Suprapubic skin (tissue), 4 donors: ENCODE measurements around the gene ADGRF3. TPM values are rescaled to one million over a fixed set of nuclear protein-coding genes. Genes with fewer than 3 reads are reported as not detected.
"Not testable (repeated sequence)": the region's sequence is repeated elsewhere in the genome, so short reads cannot be mapped to it uniquely, and the experiment has no call there.

Source experiments
- DNase-seq, 2 donors: peaks; one replicate each; pipeline ENCODE4 v3.0.0-alpha.2; 2019; ENCODE audit warnings: low spot score in 2 of 2
- H3K27ac ChIP-seq: fragments of 200-600 bp; sonication (generic); one replicate; pipeline ENCODE4 v1.5.1; 2019
- H3K27me3 ChIP-seq: fragments of 200-600 bp; sonication (generic); one replicate; pipeline ENCODE4 v1.5.1; 2019
- H3K36me3 ChIP-seq: fragments of 200-600 bp; sonication (generic); one replicate; pipeline ENCODE4 v1.5.1; 2019
- H3K4me1 ChIP-seq: fragments of 200-600 bp; sonication (generic); one replicate; pipeline ENCODE4 v1.5.1; 2019
- H3K4me3 ChIP-seq: fragments of 200-600 bp; sonication (generic); one replicate; pipeline ENCODE4 v1.5.1; 2019; ENCODE audit warnings: mild to moderate bottlenecking
- H3K9me3 ChIP-seq: fragments of 200-600 bp; sonication (generic); one replicate; pipeline ENCODE4 v1.5.1; 2019
- EP300 ChIP-seq: sonication (generic); formaldehyde crosslinking; IDR thresholded peaks from one replicate; pipeline ENCODE4 v1.6.1; 2017; ENCODE audit warnings: antibody characterized with exemption
- POLR2A ChIP-seq, 2 donors: fragments of 450-650 bp; IDR thresholded peaks; one replicate each; pipeline ENCODE4 v1.6.1; 2017; ENCODE audit warnings: antibody characterized with exemption in 2 of 2, mild to moderate bottlenecking in 2 of 2, moderate library complexity in 2 of 2
- POLR2AphosphoS5 ChIP-seq, 3 donors: sonication (generic); formaldehyde crosslinking; IDR thresholded peaks; one replicate each; pipeline ENCODE4 v1.6.1; 2017; ENCODE audit warnings: antibody characterized with exemption in 3 of 3
- WGBS: methylation state at CpG from one replicate; pipeline ENCODE4 v1.1.5; 2018; 5-methylcytosine and 5-hydroxymethylcytosine counted together
- total RNA-seq, 4 donors: library from RNA; depleted of rRNA; stranded (reverse); fragments of >200 nt; gene quantifications; one replicate each; pipeline ENCODE4 v1.1.0, GENCODE V29; 2016
- TF ChIP-seq, protein P1 (sequence below), 2 donors: fragments of 200-600 bp in 1 of 2; fragments of 450-650 bp in 1 of 2; sonication (generic) in 1 of 2; IDR thresholded peaks; one replicate each; pipeline ENCODE4 v1.5.1; 2016 to 2019; ENCODE audit warnings: antibody characterized with exemption in 2 of 2, mild to moderate bottlenecking in 1 of 2, moderate library complexity in 1 of 2

Gene ADGRF3
- total RNA-seq, 4 donors from 2014 or later, result 0.19 to 0.48 (median 0.21) TPM; not detected in 1

DNA sequence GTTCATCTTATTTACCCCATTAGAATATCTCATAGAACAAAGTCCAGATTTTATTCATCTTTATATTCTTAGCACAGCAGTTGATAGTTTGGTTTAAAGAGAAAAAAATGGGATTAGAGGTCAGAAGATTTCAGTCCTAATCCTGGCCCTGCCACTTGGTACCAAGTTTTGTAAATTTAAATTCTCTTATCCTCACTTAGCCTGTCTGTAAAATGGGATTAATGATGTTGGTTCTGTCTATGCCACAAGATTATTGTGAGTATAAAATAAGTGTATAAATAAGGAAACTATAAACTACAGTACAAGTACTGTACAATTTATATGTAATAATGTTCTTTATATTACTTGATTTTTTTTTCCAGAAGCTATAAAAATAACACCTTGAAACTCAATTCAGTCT, 38.0 kb upstream of the ADGRF3 start:
- no peak for DNase-seq
- H3K4me3 ChIP-seq, result no peak overlapping the region
- no peaks in the 10 kb centered on the region for H3K27me3 ChIP-seq
- H3K4me1 ChIP-seq, result peaks cover 2% of the 10 kb centered on the region
- H3K27ac ChIP-seq, result no peak overlapping the region
- H3K36me3 ChIP-seq, result peaks cover 36% of the 10 kb centered on the region
- TF ChIP-seq, protein P1, sequence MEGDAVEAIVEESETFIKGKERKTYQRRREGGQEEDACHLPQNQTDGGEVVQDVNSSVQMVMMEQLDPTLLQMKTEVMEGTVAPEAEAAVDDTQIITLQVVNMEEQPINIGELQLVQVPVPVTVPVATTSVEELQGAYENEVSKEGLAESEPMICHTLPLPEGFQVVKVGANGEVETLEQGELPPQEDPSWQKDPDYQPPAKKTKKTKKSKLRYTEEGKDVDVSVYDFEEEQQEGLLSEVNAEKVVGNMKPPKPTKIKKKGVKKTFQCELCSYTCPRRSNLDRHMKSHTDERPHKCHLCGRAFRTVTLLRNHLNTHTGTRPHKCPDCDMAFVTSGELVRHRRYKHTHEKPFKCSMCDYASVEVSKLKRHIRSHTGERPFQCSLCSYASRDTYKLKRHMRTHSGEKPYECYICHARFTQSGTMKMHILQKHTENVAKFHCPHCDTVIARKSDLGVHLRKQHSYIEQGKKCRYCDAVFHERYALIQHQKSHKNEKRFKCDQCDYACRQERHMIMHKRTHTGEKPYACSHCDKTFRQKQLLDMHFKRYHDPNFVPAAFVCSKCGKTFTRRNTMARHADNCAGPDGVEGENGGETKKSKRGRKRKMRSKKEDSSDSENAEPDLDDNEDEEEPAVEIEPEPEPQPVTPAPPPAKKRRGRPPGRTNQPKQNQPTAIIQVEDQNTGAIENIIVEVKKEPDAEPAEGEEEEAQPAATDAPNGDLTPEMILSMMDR (IDR thresholded peaks at IDR 0.05), result no peak
- H3K9me3 ChIP-seq, result no peaks in the 10 kb centered on the region

DNA sequence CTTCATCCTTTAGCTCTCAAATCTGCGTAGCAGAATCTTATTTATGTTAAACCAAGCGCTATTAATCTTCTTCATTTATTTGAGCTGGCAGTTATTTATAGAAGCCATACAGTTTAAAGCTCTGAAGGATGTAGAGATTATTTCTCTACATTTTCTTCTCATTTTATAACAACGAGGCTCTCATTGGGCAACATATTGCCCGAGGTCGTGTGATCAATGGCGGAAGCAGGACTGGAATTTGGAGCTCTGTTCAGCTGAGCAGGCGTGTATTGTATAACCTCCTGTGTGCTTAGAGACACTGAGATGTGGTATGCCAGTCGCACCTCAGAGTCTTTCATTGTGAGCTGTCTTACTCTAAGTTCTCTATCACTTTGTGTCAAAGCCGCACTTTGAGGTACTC, 37.6 kb upstream of the ADGRF3 start:
- Histone ChIP-seq H3K27me3 (no peaks in the 10 kb centered on the region), H3K36me3 (peaks cover 32% of the 10 kb centered on the region), H3K4me1 (peaks cover 2% of the 10 kb centered on the region), H3K4me3 (no peak overlapping the region), H3K9me3 (no peaks in the 10 kb centered on the region), H3K27ac (no peak overlapping the region)
- DNase-seq, result no peak
- 87% methylated on average over 9 of the region's 9 CpGs for WGBS
- TF ChIP-seq, protein P1 (IDR thresholded peaks at IDR 0.05), result no peak
- TF ChIP-seq POLR2AphosphoS5 (IDR thresholded peaks at IDR 0.05), result no peak
- no peak for TF ChIP-seq EP300
- no peak for TF ChIP-seq POLR2A (IDR thresholded peaks at IDR 0.05)

DNA sequence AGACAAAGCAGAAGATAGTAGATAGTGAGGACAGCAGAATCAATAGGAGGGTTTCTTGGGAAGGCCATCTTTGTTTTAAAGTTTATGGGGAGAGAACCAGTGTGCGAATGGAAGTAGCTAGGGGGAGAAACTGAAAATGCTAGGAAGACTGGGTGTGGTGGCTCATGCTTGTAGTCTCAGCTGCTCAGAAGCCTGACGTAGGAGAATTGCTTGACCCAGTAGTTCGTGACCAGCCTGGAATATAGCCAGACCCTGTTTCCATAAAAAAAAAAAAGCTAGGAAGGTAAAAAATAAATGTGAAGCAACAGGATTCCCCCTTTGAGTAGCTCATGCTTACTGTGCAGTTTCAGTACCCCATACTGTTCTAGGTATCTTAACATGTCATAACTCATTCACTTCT, 36.0 kb upstream of the ADGRF3 start:
- peaks cover 2% of the 10 kb centered on the region for H3K4me1 ChIP-seq
- no peaks in the 10 kb centered on the region for H3K27me3 ChIP-seq
- no peak overlapping the region for H3K4me3 ChIP-seq
- 86% methylated on average over 3 of the region's 3 CpGs for WGBS
- no peak for TF ChIP-seq POLR2A (IDR thresholded peaks at IDR 0.05)
- TF ChIP-seq EP300, result no peak
- TF ChIP-seq, protein P1 (IDR thresholded peaks at IDR 0.05), result no peak
- TF ChIP-seq POLR2AphosphoS5 (IDR thresholded peaks at IDR 0.05), result no peak
- peaks cover 28% of the 10 kb centered on the region for H3K36me3 ChIP-seq
- no peak for DNase-seq
- no peak overlapping the region for H3K27ac ChIP-seq
- H3K9me3 ChIP-seq, result no peaks in the 10 kb centered on the region

DNA sequence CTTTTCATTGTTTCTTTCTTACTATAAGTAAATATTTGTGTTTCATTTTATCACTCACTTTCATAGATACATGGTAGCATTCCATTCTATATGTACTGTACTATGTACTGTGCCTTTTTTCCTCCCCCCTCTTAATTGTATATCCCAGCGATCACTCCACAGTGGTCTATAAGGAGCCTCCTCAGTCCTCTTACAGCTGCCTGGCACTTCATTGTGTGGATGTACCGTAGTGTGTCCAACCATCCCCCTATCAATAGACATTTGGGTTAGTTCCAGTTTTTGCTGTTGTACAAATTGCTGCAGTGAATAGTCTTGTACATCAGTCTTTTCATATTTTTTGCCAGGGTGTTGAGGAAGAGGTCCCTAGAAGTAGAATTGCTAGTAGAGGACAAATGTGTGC, 33.7 kb upstream of the ADGRF3 start:
- H3K27me3 ChIP-seq, result no peaks in the 10 kb centered on the region
- H3K4me1 ChIP-seq, result peaks cover 2% of the 10 kb centered on the region
- 91% methylated on average over 2 of the region's 2 CpGs for WGBS

DNA sequence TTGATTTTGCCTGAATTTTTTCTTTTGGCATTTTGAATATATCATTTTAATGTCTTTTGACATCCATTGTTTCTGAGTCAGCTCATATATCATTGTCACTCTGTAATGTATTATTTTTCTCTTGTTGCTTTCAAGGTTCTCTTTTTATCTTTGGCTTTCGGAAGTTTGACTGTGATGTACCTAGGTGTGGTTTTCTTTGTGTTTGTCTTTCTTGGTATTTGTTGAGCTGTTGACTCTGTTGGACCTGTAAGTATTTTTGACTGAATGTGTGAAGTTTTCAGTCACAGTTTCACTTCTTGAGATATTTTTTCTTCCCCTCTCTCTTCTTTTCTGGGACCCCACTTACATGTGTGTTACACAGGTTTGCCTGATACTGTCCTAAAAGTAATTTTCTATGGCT, 30.2 kb upstream of the ADGRF3 start:
- WGBS, result 100% methylated on average over 1 of the region's 1 CpG
- Histone ChIP-seq H3K4me1 (peaks cover 2% of the 10 kb centered on the region), H3K4me3 (no peak overlapping the region), H3K27ac (no peak overlapping the region), H3K36me3 (peaks cover 39% of the 10 kb centered on the region), H3K27me3 (no peaks in the 10 kb centered on the region), H3K9me3 (no peaks in the 10 kb centered on the region)
- TF ChIP-seq POLR2AphosphoS5 (IDR thresholded peaks at IDR 0.05) (no peak), EP300 (no peak), POLR2A (IDR thresholded peaks at IDR 0.05) (no peak)
- TF ChIP-seq, protein P1 (IDR thresholded peaks at IDR 0.05), result no peak
- DNase-seq, result no peak

More for the DNA sequence above, 33.7 kb upstream of the ADGRF3 start:
- Histone ChIP-seq H3K9me3 (no peaks in the 10 kb centered on the region), H3K27ac (no peak overlapping the region), H3K4me3 (no peak overlapping the region), H3K36me3 (peaks cover 34% of the 10 kb centered on the region)
- TF ChIP-seq, protein P1 (IDR thresholded peaks at IDR 0.05), result no peak
- TF ChIP-seq POLR2AphosphoS5 (IDR thresholded peaks at IDR 0.05) (no peak), POLR2A (IDR thresholded peaks at IDR 0.05) (no peak), EP300 (no peak)
- DNase-seq, result no peak

DNA sequence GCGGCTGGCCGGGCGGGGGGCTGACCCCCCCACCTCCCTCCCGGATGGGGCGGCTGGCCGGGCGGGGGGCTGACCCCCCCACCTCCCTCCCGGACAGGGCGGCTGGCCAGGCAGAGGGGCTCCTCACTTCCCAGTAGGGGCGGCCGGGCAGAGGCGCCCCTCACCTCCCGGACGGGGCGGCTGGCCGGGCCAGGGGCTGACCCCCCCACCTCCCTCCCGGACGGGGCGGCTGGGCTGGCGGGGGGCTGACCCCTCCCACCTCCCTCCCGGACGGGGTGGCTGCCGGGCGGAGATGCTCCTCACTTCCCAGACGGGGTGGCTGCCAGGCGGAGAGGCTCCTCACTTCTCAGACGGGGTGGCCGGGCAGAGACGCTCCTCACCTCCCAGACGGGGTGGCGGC, 24.3 kb upstream of the ADGRF3 start:
- H3K9me3 ChIP-seq, H3K4me1 ChIP-seq, H3K27me3 ChIP-seq, DNase-seq, H3K27ac ChIP-seq, H3K4me3 ChIP-seq: not testable (repeated sequence)
- peaks cover 46% of the 10 kb centered on the region for H3K36me3 ChIP-seq
- WGBS, result no CpG with 5 or more reads among the region's 31 CpGs

DNA sequence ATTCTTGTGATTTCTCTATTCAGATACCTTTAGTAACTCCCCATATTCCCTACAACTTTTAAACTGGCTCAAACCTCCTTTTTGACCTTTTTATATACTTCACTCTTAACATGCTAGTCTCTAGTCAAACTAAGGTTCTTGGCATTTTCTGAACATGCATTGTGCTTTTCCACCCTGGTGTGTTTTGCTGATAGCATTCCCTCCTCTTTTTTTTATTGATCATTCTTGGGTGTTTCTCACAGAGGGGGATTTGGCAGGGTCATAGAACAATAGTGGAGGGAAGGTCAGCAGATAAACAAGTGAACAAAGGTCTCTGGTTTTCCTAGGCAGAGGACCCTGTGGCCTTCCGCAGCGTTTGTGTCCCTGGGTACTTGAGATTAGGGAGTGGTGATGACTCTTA, 23.1 kb upstream of the ADGRF3 start:
- not testable (repeated sequence) for H3K4me1 ChIP-seq
- 92% methylated on average over 2 of the region's 2 CpGs for WGBS
- peaks cover 35% of the 10 kb centered on the region for H3K36me3 ChIP-seq

More for the DNA sequence above, 23.1 kb upstream of the ADGRF3 start:
- H3K9me3 ChIP-seq, H3K4me3 ChIP-seq, H3K27me3 ChIP-seq, H3K27ac ChIP-seq, DNase-seq: not testable (repeated sequence)
